PC-9 (cell line): ENCODE results near the gene OR6K6. TPM values are rescaled to one million over a fixed set of nuclear protein-coding genes. Genes with fewer than 3 reads are reported as not detected.

ENCODE experiments used
- BruUV-seq: library from RNA; stranded (reverse); fragments of 400-500 nt; replicated peaks from 2 replicates; lab custom pipeline; 2021; lab: Mats Ljungman, UMichigan
- CTCF ChIA-PET: fragments of 300-600 bp; sonication (Branson Sonifier 250); formaldehyde crosslinking; loops from one replicate; lab custom pipeline; 2022; ENCODE audit warnings: antibody characterized with exemption; lab: Charles Lee
- POLR2A ChIA-PET: fragments of 300-600 bp; sonication (Branson Sonifier 250); formaldehyde crosslinking; loops from one replicate; lab custom pipeline; 2022; ENCODE audit warnings: antibody characterized with exemption; ENCODE audit not compliant: unreplicated experiment; lab: Charles Lee
- DNase-seq, 2 experiments: peaks; one replicate each; pipeline versions ENCODE4 v3.0.0 to v3.0.0-alpha.2; 2015 to 2022; ENCODE audit warnings: mixed read lengths in 1 of 2
- H2AFZ ChIP-seq: fragments of 200-600 bp; sonication (generic); 2 replicates; pipeline ENCODE4 v1.8.1; 2017; ENCODE audit warnings: antibody characterized with exemption
- H3F3A ChIP-seq: fragments of 200-600 bp; sonication (generic); 2 replicates; pipeline ENCODE4 v1.8.1; 2017; ENCODE audit warnings: antibody characterized with exemption, mild to moderate bottlenecking, low read depth; ENCODE audit not compliant: insufficient read depth
- H3K27ac ChIP-seq: fragments of 200-600 bp; sonication (generic); 2 replicates; pipeline ENCODE4 v1.6.1; 2016; ENCODE audit warnings: mixed run types
- H3K27me3 ChIP-seq: fragments of 200-600 bp; sonication (generic); 2 replicates; pipeline ENCODE4 v1.6.1; 2016; ENCODE audit warnings: low read depth, mixed run types; ENCODE audit not compliant: insufficient read depth
- H3K36me3 ChIP-seq: fragments of 200-600 bp; sonication (generic); 2 replicates; pipeline ENCODE4 v1.6.1; 2016; ENCODE audit warnings: low read depth, mixed run types
- H3K4me1 ChIP-seq: fragments of 200-600 bp; sonication (generic); replicated peaks from 2 replicates; pipeline ENCODE4 v1.6.1; 2016; ENCODE audit warnings: mixed run types; ENCODE audit not compliant: insufficient read depth
- H3K4me2 ChIP-seq: fragments of 200-600 bp; sonication (generic); 2 replicates; pipeline ENCODE4 v1.6.1; 2017; ENCODE audit warnings: mixed run types
- H3K4me3 ChIP-seq: fragments of 200-600 bp; sonication (generic); 2 replicates; pipeline ENCODE4 v1.6.1; 2016; ENCODE audit warnings: mixed run types
- H3K79me2 ChIP-seq: fragments of 200-600 bp; sonication (generic); 2 replicates; pipeline ENCODE4 v1.6.1; 2017; ENCODE audit warnings: low read depth, mixed run types
- H3K9me2 ChIP-seq: fragments of 200-600 bp; sonication (generic); 2 replicates; pipeline ENCODE4 v1.8.1; 2017; ENCODE audit warnings: mild to moderate bottlenecking; ENCODE audit not compliant: insufficient read depth
- H3K9me3 ChIP-seq: fragments of 200-600 bp; sonication (generic); 2 replicates; pipeline ENCODE4 v1.8.1; 2016; ENCODE audit warnings: low read depth; ENCODE audit not compliant: insufficient read depth
- H4K20me1 ChIP-seq: fragments of 200-600 bp; sonication (generic); 2 replicates; pipeline ENCODE4 v1.8.1; 2017; ENCODE audit not compliant: insufficient read depth
- EZH2 ChIP-seq: fragments of 200-600 bp; sonication (generic); IDR thresholded peaks from 2 replicates; pipeline ENCODE4 v1.8.0; 2017; ENCODE audit warnings: antibody characterized with exemption, low read depth
- intact Hi-C: fragments of 100-400 bp; cut with micrococcal nuclease; formaldehyde crosslinking; loops from one replicate; pipeline ENCODE4 v1.10.0; 2022; ENCODE audit not compliant: unreplicated experiment
- total RNA-seq: library from RNA; stranded (reverse); gene quantifications from 2 replicates; pipeline ENCODE4 v1.2.3, GENCODE V29; 2021
- TF ChIP-seq, protein P1 (sequence below): fragments of 200-600 bp; sonication (generic); conservative IDR thresholded peaks from 2 replicates; pipeline ENCODE4 v1.6.1; 2017; ENCODE audit warnings: mixed run types, antibody characterized with exemption, mild to moderate bottlenecking, moderate library complexity

The OR6K6 gene
- total RNA-seq, 1 experiment from 2014 or later, result not detected

DNA sequence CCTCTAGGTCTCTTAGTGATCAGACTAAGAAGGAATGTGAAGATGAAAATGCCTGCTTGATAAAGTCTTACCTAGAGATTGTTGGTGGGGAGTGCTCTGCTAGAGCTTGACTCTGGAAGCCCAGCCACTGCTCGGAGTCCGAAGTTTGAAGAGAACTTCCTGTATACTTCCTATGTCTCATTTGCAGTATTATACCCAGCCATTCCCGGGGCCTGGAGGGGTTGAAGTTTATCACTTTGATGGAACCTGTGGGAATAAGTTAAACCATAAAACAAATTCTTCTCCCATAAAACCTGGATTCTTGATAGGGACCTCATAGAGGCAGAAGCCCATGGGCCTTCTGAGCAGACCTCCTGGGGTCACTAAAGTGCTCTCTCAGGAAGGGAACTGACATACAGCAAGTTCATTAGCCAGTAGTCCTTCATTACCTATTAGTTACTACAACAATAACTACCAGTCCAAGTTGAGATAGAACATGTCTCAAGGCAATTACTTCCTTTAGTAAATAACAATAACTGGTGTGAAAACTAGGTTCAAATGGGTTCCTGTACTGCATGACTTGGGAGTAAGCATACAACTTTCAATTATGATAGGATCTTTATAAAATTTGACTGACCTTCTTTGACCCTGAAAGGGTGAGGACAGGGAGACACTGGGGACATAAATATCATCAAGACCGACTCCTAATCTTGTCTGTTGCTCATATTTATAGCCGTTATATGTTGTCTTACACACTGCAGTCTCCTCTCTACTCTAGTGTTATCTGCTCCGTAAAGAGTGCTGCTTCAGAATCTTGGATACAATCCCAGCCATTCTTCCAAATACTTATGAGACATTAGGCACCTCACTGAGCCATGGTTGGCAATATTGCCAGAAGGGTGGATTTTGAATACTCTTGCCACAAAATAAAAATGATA is 17.7 kb downstream of the OR6K6 start, which contains the start of gene OR6N1:
TSS of gene OR6N1 (minus strand) at position 246 of the 917 bp plus-strand sequence. CDS start 5,513 bp downstream, outside the sequence.
- no peaks in the 10 kb centered on the region for H3K36me3 ChIP-seq
- CTCF ChIA-PET, result no interaction called here
- DNase-seq, result no peak
- no peaks in the 10 kb centered on the region for H3F3A ChIP-seq
- H3K9me2 ChIP-seq, result no peaks in the 10 kb centered on the region; the same call in 1 of the 2 replicates
- H3K4me1 ChIP-seq, result no peaks in the 10 kb centered on the region
- H3K9me3 ChIP-seq, result no peaks in the 10 kb centered on the region
- peaks cover 7% of the 10 kb centered on the region; the same call in 1 of the 2 replicates for H3K27me3 ChIP-seq
- H3K27ac ChIP-seq, result no peak within 1 kb of the TSS
- BruUV-seq, result no TSS peak
- POLR2A ChIA-PET, result no interaction called here
- no peak within 1 kb of the TSS for H3K4me2 ChIP-seq
- TF ChIP-seq, protein P1, sequence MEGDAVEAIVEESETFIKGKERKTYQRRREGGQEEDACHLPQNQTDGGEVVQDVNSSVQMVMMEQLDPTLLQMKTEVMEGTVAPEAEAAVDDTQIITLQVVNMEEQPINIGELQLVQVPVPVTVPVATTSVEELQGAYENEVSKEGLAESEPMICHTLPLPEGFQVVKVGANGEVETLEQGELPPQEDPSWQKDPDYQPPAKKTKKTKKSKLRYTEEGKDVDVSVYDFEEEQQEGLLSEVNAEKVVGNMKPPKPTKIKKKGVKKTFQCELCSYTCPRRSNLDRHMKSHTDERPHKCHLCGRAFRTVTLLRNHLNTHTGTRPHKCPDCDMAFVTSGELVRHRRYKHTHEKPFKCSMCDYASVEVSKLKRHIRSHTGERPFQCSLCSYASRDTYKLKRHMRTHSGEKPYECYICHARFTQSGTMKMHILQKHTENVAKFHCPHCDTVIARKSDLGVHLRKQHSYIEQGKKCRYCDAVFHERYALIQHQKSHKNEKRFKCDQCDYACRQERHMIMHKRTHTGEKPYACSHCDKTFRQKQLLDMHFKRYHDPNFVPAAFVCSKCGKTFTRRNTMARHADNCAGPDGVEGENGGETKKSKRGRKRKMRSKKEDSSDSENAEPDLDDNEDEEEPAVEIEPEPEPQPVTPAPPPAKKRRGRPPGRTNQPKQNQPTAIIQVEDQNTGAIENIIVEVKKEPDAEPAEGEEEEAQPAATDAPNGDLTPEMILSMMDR, result no peak
- TF ChIP-seq EZH2, result no peak
- intact Hi-C loops, result no loop called here
- no peak within 1 kb of the TSS for H3K4me3 ChIP-seq
- H4K20me1 ChIP-seq, result no peaks in the 10 kb centered on the region
- no peak within 1 kb of the TSS for H2AFZ ChIP-seq
- H3K79me2 ChIP-seq, result no peaks in the 10 kb centered on the region

DNA sequence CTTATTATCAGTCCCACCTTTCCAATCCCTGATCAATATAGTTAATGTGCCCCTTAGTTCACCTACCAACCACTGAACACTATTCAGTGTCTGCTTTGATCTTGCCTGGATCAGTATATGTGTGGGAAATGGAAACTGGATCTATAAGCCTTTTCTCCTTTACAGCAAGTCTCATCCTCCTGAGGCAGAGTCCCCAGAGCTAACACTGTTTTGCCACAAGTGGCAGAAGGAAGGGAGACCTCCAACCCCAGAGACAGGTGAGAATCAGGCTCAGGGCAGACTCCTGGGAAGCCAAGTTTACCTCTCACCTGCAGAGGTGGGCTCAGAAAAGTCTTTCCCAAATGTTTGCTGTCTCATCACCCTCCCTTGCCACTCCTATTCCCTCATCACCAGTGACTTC is 26.6 kb downstream of the OR6K6 start, which contains the start of gene OR6N2:
TSS of gene OR6N2 (minus strand) at position 101 of the 400 bp plus-strand sequence. CDS start 3,569 bp downstream, outside the sequence.
- TF ChIP-seq, protein P1, result no peak
- no peak for TF ChIP-seq EZH2
- H3K36me3 ChIP-seq, result no peaks in the 10 kb centered on the region
- H3K9me3 ChIP-seq, result no peaks in the 10 kb centered on the region
- H3K4me2 ChIP-seq, result no peak within 1 kb of the TSS
- H2AFZ ChIP-seq, result no peak within 1 kb of the TSS
- POLR2A ChIA-PET, result no interaction called here
- no peaks in the 10 kb centered on the region for H4K20me1 ChIP-seq
- no peaks in the 10 kb centered on the region for H3K4me1 ChIP-seq
- no peaks in the 10 kb centered on the region for H3K79me2 ChIP-seq
- no peak within 1 kb of the TSS for H3K4me3 ChIP-seq
- no peaks in the 10 kb centered on the region for H3F3A ChIP-seq
- intact Hi-C loops, result no loop called here
- no peak within 1 kb of the TSS for H3K27ac ChIP-seq
- DNase-seq, result no peak
- H3K9me2 ChIP-seq, result no peaks in the 10 kb centered on the region; the same call in 1 of the 2 replicates
- BruUV-seq, result no TSS peak
- peaks cover 14% of the 10 kb centered on the region; the same call in 1 of the 2 replicates for H3K27me3 ChIP-seq
- CTCF ChIA-PET, result no interaction called here

DNA sequence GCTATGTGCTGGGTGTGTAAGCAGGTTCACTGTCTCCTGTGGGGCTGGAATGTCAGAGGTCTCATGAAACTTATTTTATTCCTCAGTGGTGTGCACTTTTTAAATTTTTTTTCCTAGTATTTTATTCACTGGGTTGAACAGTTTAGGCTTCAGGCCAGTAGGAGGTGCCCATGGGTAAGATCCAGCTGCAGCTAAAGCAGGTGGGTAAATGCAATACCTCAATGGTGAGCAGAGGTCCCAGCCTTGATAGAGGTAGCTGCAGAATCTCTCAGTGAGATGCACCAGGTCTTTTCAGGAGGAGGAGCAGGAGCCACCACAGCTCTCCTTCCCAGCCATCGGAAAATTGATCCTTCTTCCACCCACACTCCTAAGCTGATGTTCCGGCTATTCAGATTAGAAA is 39.1 kb downstream of the OR6K6 start:
- Histone ChIP-seq H3K36me3 (no peaks in the 10 kb centered on the region), H3K79me2 (no peaks in the 10 kb centered on the region), H3K4me3 (no peak overlapping the region), H3K4me1 (no peaks in the 10 kb centered on the region), H3F3A (no peaks in the 10 kb centered on the region), H2AFZ (no peak overlapping the region), H3K27ac (no peak overlapping the region), H3K9me3 (no peaks in the 10 kb centered on the region), H3K27me3 (no peaks in the 10 kb centered on the region), H3K9me2 (no peaks in the 10 kb centered on the region), H4K20me1 (no peaks in the 10 kb centered on the region), H3K4me2 (no peak overlapping the region)
- intact Hi-C loops, result no loop called here
- TF ChIP-seq, protein P1, result no peak; the same call in 1 of the 2 replicates
- TF ChIP-seq EZH2, result no peak
- no TSS peak for BruUV-seq
- CTCF ChIA-PET, result no interaction called here
- POLR2A ChIA-PET, result no interaction called here
- DNase-seq, result no peak
